Pancreas (tissue), 10 donors: ENCODE results near the gene TMEM143. TPM values are rescaled to one million over a fixed set of nuclear protein-coding genes. Genes with fewer than 3 reads are reported as not detected.

Experiments
- ATAC-seq, 4 donors: fragments of 200-7000 bp; cut with Tn5 transposase; one replicate each; pipeline versions ENCODE4 v1.8.0 to v1.9.1; 2020; ENCODE audit warnings: mild to moderate bottlenecking in 4 of 4, moderate library complexity in 4 of 4
- DNase-seq, 6 donors: peaks; one replicate each; pipeline ENCODE4 v3.0.0-alpha.2; 2020
- FAIRE-seq: peaks from 2 replicates; lab custom pipeline; 2012; peaks lifted over from hg19 to GRCh38; lab: Jason Lieb, UNC
- H3K27ac ChIP-seq, 4 donors: fragments of 200-600 bp; sonication (generic); 1 replicate in 3 of 4; 2 replicates in 1 of 4; pipeline versions ENCODE4 v1.5.0 to v1.8.0; 2020
- H3K27me3 ChIP-seq, 4 donors: fragments of 200-600 bp; one replicate each; pipeline ENCODE4 v1.8.0; 2021
- H3K36me3 ChIP-seq, 3 donors: fragments of 200-600 bp; sonication (generic) in 1 of 3; one replicate each; pipeline versions ENCODE4 v1.5.0 to v1.8.0; 2020 to 2021
- H3K4me1 ChIP-seq, 3 donors: fragments of 200-600 bp; one replicate each; pipeline ENCODE4 v1.8.0; 2021
- H3K4me3 ChIP-seq, 4 donors: fragments of 200-600 bp; sonication (generic) in 2 of 4; one replicate each; pipeline versions ENCODE4 v1.5.0 to v1.8.0; 2020 to 2021
- H3K9me3 ChIP-seq, 4 donors: fragments of 200-600 bp; one replicate each; pipeline ENCODE4 v1.8.0; 2021
- WGBS, 2 donors: extraction: QIAGEN DNeasy Blood & Tissue Kit; methylation state at CpG; one replicate each; pipeline ENCODE4 v1.1.7; 2013; 5-methylcytosine and 5-hydroxymethylcytosine counted together
- intact Hi-C, 3 donors: fragments of 100-400 bp; cut with DNase I; formaldehyde crosslinking; loops; one replicate each; pipeline versions ENCODE4 v1.11.1 to v1.14.2; 2022
- polyA plus RNA-seq, 2 donors: library from polyadenylated mRNA; stranded (reverse); fragments of 200-250 nt; gene quantifications; one replicate each; pipeline ENCODE4 v1.2.3, GENCODE V29; 2013
- total RNA-seq, 6 donors: library from RNA; stranded (reverse); fragmentation: NEBNext Ultra II Directional in 4 of 6; extraction: Animal tissue kit (Norgen Biotek cat#: 25700) in 4 of 6; gene quantifications; one replicate each; pipeline versions ENCODE4 v1.2.1 to v1.2.4, GENCODE V29; 2021 to 2023
- TF ChIP-seq, protein P1 (sequence below), 4 donors: fragments of 200-600 bp; sonication (generic) in 3 of 4; IDR thresholded peaks; one replicate each; pipeline versions ENCODE4 v1.5.0 to v1.8.0; 2021; ENCODE audit warnings: antibody characterized with exemption in 4 of 4
- donor health status: healthy with polysubstance abuse.
- donor health status: DM: no; HTN: no; CAD: no; lungs with moderate emphysema.
- donor health status: DM: no; HTN: no; CAD: no.
- donor health status: control.
- donor health status: control.
- donor health status: Bipolar disorder and iron deficiency.
- donor health status: DM: yes; HTN: yes; CAD: no.
- donor health status: DM: no; HTN: no; CAD: no.
- donor health status: DM: no; HTN: no; CAD: no.
- donor health status: DM: yes; HTN: yes; CAD: no.

The TMEM143 gene
- total and polyA plus RNA-seq, 8 donors = 3.3 to 11.2 (median 5.1) TPM

DNA sequence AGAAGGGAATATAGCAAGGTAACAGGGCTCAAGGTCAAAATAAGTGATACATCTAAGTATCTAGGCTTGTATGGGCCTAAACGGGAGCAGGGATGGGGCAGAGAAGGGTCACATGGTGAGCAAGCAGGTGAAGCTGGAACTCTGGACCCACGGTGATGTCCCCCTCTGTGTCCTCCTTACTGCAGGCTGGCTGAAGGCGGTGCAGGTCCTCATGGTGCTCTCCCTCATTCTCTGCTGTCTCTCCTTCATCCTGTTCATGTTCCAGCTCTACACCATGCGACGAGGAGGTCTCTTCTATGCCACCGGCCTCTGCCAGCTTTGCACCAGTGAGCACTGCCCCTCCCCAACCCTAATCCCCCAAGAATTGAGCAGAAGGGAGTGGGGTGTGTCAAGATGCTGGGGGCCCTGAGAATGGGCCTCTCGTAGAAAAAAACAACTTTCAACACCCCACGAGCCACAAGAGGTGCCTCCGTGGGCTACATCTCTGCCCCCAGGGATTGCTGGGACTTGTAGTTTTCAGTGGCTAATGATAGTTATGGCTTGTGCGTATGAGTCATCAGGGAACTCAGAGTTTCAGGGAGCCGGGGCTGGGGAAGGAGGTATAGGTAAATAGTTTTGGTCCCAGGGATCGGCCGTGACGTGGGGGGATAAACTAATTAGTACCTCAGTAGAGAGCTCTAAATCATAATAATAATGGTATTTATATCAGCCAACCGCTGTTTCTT lies 34.4 kb downstream of the TMEM143 start:
- Histone ChIP-seq H3K4me3 (no peak overlapping the region), H3K4me1 (peaks cover 0 to 24% (median 8%) of the 10 kb centered on the region in 3 donors), H3K36me3 (no peaks in the 10 kb centered on the region), H3K27me3 (no peaks in the 10 kb centered on the region), H3K9me3 (no peaks in the 10 kb centered on the region), H3K27ac (peak overlapping the region in 2 of 4 donors; percentile 90 to 95)
- FAIRE-seq (no peak), ATAC-seq (no peak), DNase-seq (peak in 1 of 6 donors; percentile 36)
- TF ChIP-seq, protein P1, sequence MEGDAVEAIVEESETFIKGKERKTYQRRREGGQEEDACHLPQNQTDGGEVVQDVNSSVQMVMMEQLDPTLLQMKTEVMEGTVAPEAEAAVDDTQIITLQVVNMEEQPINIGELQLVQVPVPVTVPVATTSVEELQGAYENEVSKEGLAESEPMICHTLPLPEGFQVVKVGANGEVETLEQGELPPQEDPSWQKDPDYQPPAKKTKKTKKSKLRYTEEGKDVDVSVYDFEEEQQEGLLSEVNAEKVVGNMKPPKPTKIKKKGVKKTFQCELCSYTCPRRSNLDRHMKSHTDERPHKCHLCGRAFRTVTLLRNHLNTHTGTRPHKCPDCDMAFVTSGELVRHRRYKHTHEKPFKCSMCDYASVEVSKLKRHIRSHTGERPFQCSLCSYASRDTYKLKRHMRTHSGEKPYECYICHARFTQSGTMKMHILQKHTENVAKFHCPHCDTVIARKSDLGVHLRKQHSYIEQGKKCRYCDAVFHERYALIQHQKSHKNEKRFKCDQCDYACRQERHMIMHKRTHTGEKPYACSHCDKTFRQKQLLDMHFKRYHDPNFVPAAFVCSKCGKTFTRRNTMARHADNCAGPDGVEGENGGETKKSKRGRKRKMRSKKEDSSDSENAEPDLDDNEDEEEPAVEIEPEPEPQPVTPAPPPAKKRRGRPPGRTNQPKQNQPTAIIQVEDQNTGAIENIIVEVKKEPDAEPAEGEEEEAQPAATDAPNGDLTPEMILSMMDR (IDR thresholded peaks at IDR 0.05) = no peak
- WGBS, 2 donors = 65 to 71% methylated on average over 15 of the region's 15 CpGs
- intact Hi-C loops = no loop called here

GRCh38 chr19:48325265-48325910 lies 38.4 kb downstream of the TMEM143 start, which contains the start of gene EMP3:
Gene EMP3, plus strand, starts transcription at chr19:48325552. Its CDS starts 1,293 bp downstream, at chr19:48326845.
- ATAC-seq = no peak

DNA sequence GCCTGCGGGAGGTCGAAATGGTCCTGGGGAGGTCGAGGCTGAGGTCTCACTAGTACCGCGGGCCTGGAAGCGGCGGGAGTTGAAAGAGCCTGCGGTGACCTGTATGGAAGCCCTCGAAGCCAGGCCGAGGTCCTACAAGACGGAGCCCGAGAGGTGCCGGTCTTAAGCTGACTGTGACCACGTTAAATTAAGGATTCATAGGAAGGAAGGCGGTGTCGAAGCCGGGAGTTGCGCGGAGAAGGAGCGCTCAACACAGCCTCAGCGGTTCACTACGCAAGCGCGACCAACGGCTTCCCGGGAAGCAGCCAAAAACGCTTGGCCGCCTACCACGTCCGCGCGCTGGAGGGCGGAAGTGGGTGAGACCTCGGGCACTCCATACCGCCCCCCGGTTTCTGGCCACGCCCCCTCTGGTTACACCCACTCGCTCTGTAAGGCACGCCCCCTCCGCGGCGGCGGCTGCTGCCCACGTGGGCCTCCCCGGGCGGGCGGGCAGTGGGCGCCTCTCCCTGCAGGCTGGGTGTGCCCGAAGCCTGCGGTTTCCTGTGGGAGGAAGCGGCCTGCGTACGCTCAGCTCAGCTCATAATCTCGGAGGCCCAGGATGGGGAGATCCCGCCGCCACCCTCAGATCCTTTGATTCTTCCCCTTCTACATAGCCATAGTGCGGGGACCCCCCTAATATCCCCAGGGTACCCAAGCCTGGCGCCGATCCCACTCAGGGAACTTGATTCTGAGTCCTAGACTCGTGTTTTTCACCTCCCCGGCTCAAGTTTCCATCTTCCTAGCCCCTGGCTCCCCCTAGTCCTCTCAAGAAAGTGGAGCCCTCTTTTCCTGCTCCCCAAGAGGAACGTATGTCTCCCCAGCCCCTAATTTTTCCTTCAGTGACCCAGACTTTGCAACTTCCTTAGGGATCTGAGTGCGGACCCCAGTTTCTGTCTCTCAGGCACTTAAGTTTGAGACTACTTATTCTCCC lies 41.8 kb downstream of the TMEM143 start:
- TF ChIP-seq, protein P1 (IDR thresholded peaks at IDR 0.05) = peak in 1 of 4 donors; percentile 7
- DNase-seq (peak; percentile 97 to 100 (median 99)), ATAC-seq (peak; percentile 87 to 92 (median 89)), FAIRE-seq (no peak)
- Histone ChIP-seq H3K4me3 (peak overlapping the region; percentile 16 to 67 (median 58)), H3K27ac (peak overlapping the region; percentile 94 to 100 (median 96)), H3K9me3 (no peaks in the 10 kb centered on the region), H3K4me1 (peaks cover 0 to 9% (median 0%) of the 10 kb centered on the region in 3 donors), H3K36me3 (no peaks in the 10 kb centered on the region), H3K27me3 (no peaks in the 10 kb centered on the region)
- 3 to 6% methylated on average over 39 to 63 of the region's 63 CpGs for WGBS, 2 donors
- intact Hi-C loops = no loop called here

More at GRCh38 chr19:48325265-48325910, 38.4 kb downstream of the TMEM143 start, which contains the start of gene EMP3:
- DNase-seq (peak in 1 of 6 donors; percentile 22), FAIRE-seq (no peak)
- Histone ChIP-seq H3K9me3 (no peaks in the 10 kb centered on the region), H3K4me1 (peaks cover 0 to 8% (median 0%) of the 10 kb centered on the region in 3 donors), H3K4me3 (peak within 1 kb of the TSS in 2 of 4 donors; percentile 9 to 43), H3K27me3 (no peaks in the 10 kb centered on the region), H3K27ac (peak within 1 kb of the TSS in 2 of 4 donors; percentile 18 to 55), H3K36me3 (no peaks in the 10 kb centered on the region)
- intact Hi-C loops = no loop called here
- TF ChIP-seq, protein P1 (IDR thresholded peaks at IDR 0.05) = no peak
- 11 to 12% methylated on average over 22 of the region's 22 CpGs for WGBS, 2 donors

GRCh38 chr19:48321372-48321621 lies 42.4 kb downstream of the TMEM143 start:
- H3K9me3 ChIP-seq = no peaks in the 10 kb centered on the region
- peak overlapping the region; percentile 94 to 100 (median 96) for H3K27ac ChIP-seq
- peak overlapping the region; percentile 16 to 67 (median 58) for H3K4me3 ChIP-seq
- peak; percentile 88 to 93 (median 88) for ATAC-seq
- DNase-seq = peak; percentile 96 to 99 (median 98)
- TF ChIP-seq, protein P1 (IDR thresholded peaks at IDR 0.05) = no peak
- 1% methylated on average over 18 to 22 of the region's 22 CpGs for WGBS, 2 donors
- intact Hi-C loops = no loop called here
- H3K27me3 ChIP-seq = no peaks in the 10 kb centered on the region
- no peak for FAIRE-seq
- no peaks in the 10 kb centered on the region for H3K36me3 ChIP-seq
- peaks cover 0 to 9% (median 0%) of the 10 kb centered on the region in 3 donors for H3K4me1 ChIP-seq
